Pancreas (tissue), 10 donors: ENCODE measurements around the gene CXCL12. TPM values are rescaled to one million over a fixed set of nuclear protein-coding genes. Genes with fewer than 3 reads are reported as not detected.
A peak's percentile ranks its signal among the peaks of the same experiment; 100 is the strongest.

Experiments used
- ATAC-seq, 4 donors: fragments of 200-7000 bp; cut with Tn5 transposase; one replicate each; pipeline versions ENCODE4 v1.8.0 to v1.9.1; 2020; ENCODE audit warnings: mild to moderate bottlenecking in 4 of 4, moderate library complexity in 4 of 4
- DNase-seq, 6 donors: peaks; one replicate each; pipeline ENCODE4 v3.0.0-alpha.2; 2020
- FAIRE-seq: peaks from 2 replicates; lab custom pipeline; 2012; peaks lifted over from hg19 to GRCh38; lab: Jason Lieb, UNC
- H3K27ac ChIP-seq, 4 donors: fragments of 200-600 bp; sonication (generic); 1 replicate in 3 of 4; 2 replicates in 1 of 4; pipeline versions ENCODE4 v1.5.0 to v1.8.0; 2020
- H3K27me3 ChIP-seq, 4 donors: fragments of 200-600 bp; one replicate each; pipeline ENCODE4 v1.8.0; 2021
- H3K36me3 ChIP-seq, 3 donors: fragments of 200-600 bp; sonication (generic) in 1 of 3; one replicate each; pipeline versions ENCODE4 v1.5.0 to v1.8.0; 2020 to 2021
- H3K4me1 ChIP-seq, 3 donors: fragments of 200-600 bp; one replicate each; pipeline ENCODE4 v1.8.0; 2021
- H3K4me3 ChIP-seq, 4 donors: fragments of 200-600 bp; sonication (generic) in 2 of 4; one replicate each; pipeline versions ENCODE4 v1.5.0 to v1.8.0; 2020 to 2021
- H3K9me3 ChIP-seq, 4 donors: fragments of 200-600 bp; one replicate each; pipeline ENCODE4 v1.8.0; 2021
- CTCF ChIP-seq, 4 donors: fragments of 200-600 bp; sonication (generic) in 3 of 4; IDR thresholded peaks; one replicate each; pipeline versions ENCODE4 v1.5.0 to v1.8.0; 2021; ENCODE audit warnings: antibody characterized with exemption in 4 of 4
- WGBS, 2 donors: extraction: QIAGEN DNeasy Blood & Tissue Kit; methylation state at CpG; one replicate each; pipeline ENCODE4 v1.1.7; 2013; 5-methylcytosine and 5-hydroxymethylcytosine counted together
- intact Hi-C, 3 donors: fragments of 100-400 bp; cut with DNase I; formaldehyde crosslinking; loops; one replicate each; pipeline versions ENCODE4 v1.11.1 to v1.14.2; 2022
- polyA plus RNA-seq, 2 donors: library from polyadenylated mRNA; stranded (reverse); fragments of 200-250 nt; gene quantifications; one replicate each; pipeline ENCODE4 v1.2.3, GENCODE V29; 2013
- total RNA-seq, 6 donors: library from RNA; stranded (reverse); fragmentation: NEBNext Ultra II Directional in 4 of 6; extraction: Animal tissue kit (Norgen Biotek cat#: 25700) in 4 of 6; gene quantifications; one replicate each; pipeline versions ENCODE4 v1.2.1 to v1.2.4, GENCODE V29; 2021 to 2023
- donor health status: healthy with polysubstance abuse.
- donor health status: DM: no; HTN: no; CAD: no; lungs with moderate emphysema.
- donor health status: DM: no; HTN: no; CAD: no.
- donor health status: control.
- donor health status: control.
- donor health status: Bipolar disorder and iron deficiency.
- donor health status: DM: yes; HTN: yes; CAD: no.
- donor health status: DM: no; HTN: no; CAD: no.
- donor health status: DM: no; HTN: no; CAD: no.
- donor health status: DM: yes; HTN: yes; CAD: no.

The CXCL12 gene
- total and polyA plus RNA-seq, 8 donors, result 35.9 to 131 (median 91.1) TPM

GRCh38 chr10:44398747-44399658 lies 14.1 kb upstream of the CXCL12 start:
- H3K9me3 ChIP-seq, result no peaks in the 10 kb centered on the region
- no peaks in the 10 kb centered on the region for H3K4me1 ChIP-seq
- no peak for DNase-seq
- no peak overlapping the region for H3K27ac ChIP-seq
- intact Hi-C loops, result loop anchor here in 1 of 3 donors (10.0 kb wide), 1 partner anchor 456 kb away; no protein-coding TSS in a partner anchor
- FAIRE-seq, result no peak
- ATAC-seq, result no peak
- H3K36me3 ChIP-seq, result no peaks in the 10 kb centered on the region
- H3K27me3 ChIP-seq, result no peaks in the 10 kb centered on the region
- no peak overlapping the region for H3K4me3 ChIP-seq
- WGBS, 2 donors, result 73 to 83% methylated on average over 15 of the region's 15 CpGs
- no peak for TF ChIP-seq CTCF (IDR thresholded peaks at IDR 0.05)

- H3K36me3 ChIP-seq, result no peaks in the 10 kb centered on the region
- H3K4me1 ChIP-seq, result no peaks in the 10 kb centered on the region
- no peak for TF ChIP-seq CTCF (IDR thresholded peaks at IDR 0.05)
- WGBS, 2 donors, result 73 to 78% methylated on average over 7 of the region's 7 CpGs
- intact Hi-C loops, result loop anchor here in 1 of 3 donors (10.0 kb wide), 1 partner anchor 457 kb away; no protein-coding TSS in a partner anchor
- no peaks in the 10 kb centered on the region for H3K9me3 ChIP-seq
- peak in 1 of 6 donors; percentile 18 for DNase-seq
- no peak overlapping the region for H3K4me3 ChIP-seq
- no peak overlapping the region for H3K27ac ChIP-seq
- no peak for ATAC-seq
- no peaks in the 10 kb centered on the region for H3K27me3 ChIP-seq
- FAIRE-seq, result no peak
These were observed 13.4 kb upstream of the CXCL12 start for GRCh38 chr10:44398271-44398670.

GRCh38 chr10:44397476-44398225 lies 12.8 kb upstream of the CXCL12 start:
- DNase-seq (peak in 1 of 6 donors; percentile 40), ATAC-seq (no peak), FAIRE-seq (no peak)
- no peak for TF ChIP-seq CTCF (IDR thresholded peaks at IDR 0.05)
- Histone ChIP-seq H3K9me3 (no peaks in the 10 kb centered on the region), H3K36me3 (no peaks in the 10 kb centered on the region), H3K27me3 (no peaks in the 10 kb centered on the region), H3K27ac (no peak overlapping the region), H3K4me1 (no peaks in the 10 kb centered on the region), H3K4me3 (no peak overlapping the region)
- 85 to 88% methylated on average over 6 of the region's 6 CpGs for WGBS, 2 donors
- intact Hi-C loops, result loop anchor here in 1 of 3 donors (10.0 kb wide), 1 partner anchor 457 kb away; no protein-coding TSS in a partner anchor

GRCh38 chr10:44396671-44397191 lies 11.8 kb upstream of the CXCL12 start:
- no peak for TF ChIP-seq CTCF (IDR thresholded peaks at IDR 0.05)
- Histone ChIP-seq H3K4me3 (no peak overlapping the region), H3K27ac (no peak overlapping the region), H3K9me3 (no peaks in the 10 kb centered on the region), H3K36me3 (no peaks in the 10 kb centered on the region), H3K27me3 (no peaks in the 10 kb centered on the region), H3K4me1 (no peaks in the 10 kb centered on the region)
- no peak for FAIRE-seq
- peak in 2 of 6 donors; percentile 32 to 38 for DNase-seq
- 84 to 85% methylated on average over 7 of the region's 7 CpGs for WGBS, 2 donors
- no peak for ATAC-seq
- intact Hi-C loops, result loop anchor here in 1 of 3 donors (10.0 kb wide), 1 partner anchor 458 kb away; no protein-coding TSS in a partner anchor
